ENCODE measurements around the gene LMO4.

- TF ChIP-seq ZNF274 (IDR thresholded peaks at IDR 0.05; ENCODE audit: low read depth, low read length) (no peak), YY1 (IDR thresholded peaks at IDR 0.05; ENCODE audit: insufficient read depth, insufficient read length) (no peak)
These were observed 408 bp downstream of the LMO4 start for GRCh38 chr1:87329051-87329525.
